ENCODE measurements around the gene C2orf76.
A peak's percentile ranks its signal among the peaks of the same experiment; 100 is the strongest.

C2orf76 gene

GRCh38 chr2:119372778-119373568 is 6.3 kb upstream of the C2orf76 start:
- peaks cover 57% of the 10 kb centered on the region for H3K36me3 ChIP-seq (ENCODE audit: insufficient read depth, low read length)
- H3K4me3 ChIP-seq (ENCODE audit: low read depth in 1 of 2, low read length in 2 of 2): no peak overlapping the region
- no peaks in the 10 kb centered on the region for H3K27me3 ChIP-seq (ENCODE audit: insufficient read depth, low read length, poor library complexity)
- H3K9me3 ChIP-seq (ENCODE audit: insufficient read depth, low read length, severe bottlenecking): no peaks in the 10 kb centered on the region
- ATAC-seq (ENCODE audit: insufficient read depth, low read depth) (peak; percentile 57), DNase-seq (peak; percentile 10)
- H3K79me2 ChIP-seq (ENCODE audit: insufficient read depth, low read length): peaks cover 13% of the 10 kb centered on the region
- H4K20me1 ChIP-seq (ENCODE audit: insufficient read depth, low read length): peaks cover 18% of the 10 kb centered on the region
- H3K4me1 ChIP-seq (ENCODE audit: insufficient read depth, low read length): peaks cover 13% of the 10 kb centered on the region
- TF ChIP-seq CTCF (IDR thresholded peaks at IDR 0.05; ENCODE audit: borderline replicate concordance, extremely low read depth, low read length, poor library complexity, severe bottlenecking) (no peak), EZH2 (IDR thresholded peaks at IDR 0.05; ENCODE audit: borderline replicate concordance, low read depth, low read length, severe bottlenecking) (no peak)
- H2AFZ ChIP-seq (ENCODE audit: low read depth, low read length): no peak overlapping the region
- no peak overlapping the region for H3K4me2 ChIP-seq (ENCODE audit: insufficient read depth, low read length)
- H3K27ac ChIP-seq (ENCODE audit: low read length): no peak overlapping the region
- no peak overlapping the region for H3K9ac ChIP-seq (ENCODE audit: low read depth, low read length)

GRCh38 chr2:119371111-119371510 is 4.5 kb upstream of the C2orf76 start:
- H2AFZ ChIP-seq (ENCODE audit: low read depth, low read length): no peak overlapping the region
- peaks cover 58% of the 10 kb centered on the region for H3K36me3 ChIP-seq (ENCODE audit: insufficient read depth, low read length)
- H3K9ac ChIP-seq (ENCODE audit: low read depth, low read length): no peak overlapping the region
- TF ChIP-seq CTCF (IDR thresholded peaks at IDR 0.05; ENCODE audit: borderline replicate concordance, extremely low read depth, low read length, poor library complexity, severe bottlenecking) (no peak), EZH2 (IDR thresholded peaks at IDR 0.05; ENCODE audit: borderline replicate concordance, low read depth, low read length, severe bottlenecking) (no peak)
- H4K20me1 ChIP-seq (ENCODE audit: insufficient read depth, low read length): peaks cover 24% of the 10 kb centered on the region
- no peak for ATAC-seq (ENCODE audit: insufficient read depth, low read depth)
- no peak overlapping the region for H3K27ac ChIP-seq (ENCODE audit: low read length)
- H3K79me2 ChIP-seq (ENCODE audit: insufficient read depth, low read length): peaks cover 29% of the 10 kb centered on the region
- no peaks in the 10 kb centered on the region for H3K27me3 ChIP-seq (ENCODE audit: insufficient read depth, low read length, poor library complexity)
- no peaks in the 10 kb centered on the region for H3K9me3 ChIP-seq (ENCODE audit: insufficient read depth, low read length, severe bottlenecking)
- H3K4me3 ChIP-seq (ENCODE audit: low read depth in 1 of 2, low read length in 2 of 2): no peak overlapping the region
- DNase-seq: no peak
- H3K4me2 ChIP-seq (ENCODE audit: insufficient read depth, low read length): no peak overlapping the region
- H3K4me1 ChIP-seq (ENCODE audit: insufficient read depth, low read length): peaks cover 18% of the 10 kb centered on the region

- Histone ChIP-seq H3K4me1 (ENCODE audit: insufficient read depth, low read length) (peaks cover 29% of the 10 kb centered on the region), H3K79me2 (ENCODE audit: insufficient read depth, low read length) (peaks cover 42% of the 10 kb centered on the region), H3K9ac (ENCODE audit: low read depth, low read length) (no peak overlapping the region), H4K20me1 (ENCODE audit: insufficient read depth, low read length) (peaks cover 24% of the 10 kb centered on the region), H3K4me2 (ENCODE audit: insufficient read depth, low read length) (no peak overlapping the region), H3K27me3 (ENCODE audit: insufficient read depth, low read length, poor library complexity) (no peaks in the 10 kb centered on the region), H3K4me3 (ENCODE audit: low read depth in 1 of 2, low read length in 2 of 2) (no peak overlapping the region), H3K36me3 (ENCODE audit: insufficient read depth, low read length) (peaks cover 58% of the 10 kb centered on the region), H2AFZ (ENCODE audit: low read depth, low read length) (no peak overlapping the region), H3K9me3 (ENCODE audit: insufficient read depth, low read length, severe bottlenecking) (no peaks in the 10 kb centered on the region), H3K27ac (ENCODE audit: low read length) (no peak overlapping the region)
- ATAC-seq (ENCODE audit: insufficient read depth, low read depth) (no peak), DNase-seq (no peak)
- TF ChIP-seq EZH2 (IDR thresholded peaks at IDR 0.05; ENCODE audit: borderline replicate concordance, low read depth, low read length, severe bottlenecking): no peak
- no peak for TF ChIP-seq CTCF (IDR thresholded peaks at IDR 0.05; ENCODE audit: borderline replicate concordance, extremely low read depth, low read length, poor library complexity, severe bottlenecking)
These were observed 3.2 kb upstream of the C2orf76 start for GRCh38 chr2:119369845-119370244.
